Measurements from ENCODE around the gene ECE1. TPM values are rescaled to one million over a fixed set of nuclear protein-coding genes. Genes with fewer than 3 reads are reported as not detected.

The ECE1 gene
- total and polyA plus RNA-seq, 2 of the 8 experiments (the other 6 are each of a cell fraction or from before 2014, with no cell fraction given): 21.4 to 36.8 TPM

DNA sequence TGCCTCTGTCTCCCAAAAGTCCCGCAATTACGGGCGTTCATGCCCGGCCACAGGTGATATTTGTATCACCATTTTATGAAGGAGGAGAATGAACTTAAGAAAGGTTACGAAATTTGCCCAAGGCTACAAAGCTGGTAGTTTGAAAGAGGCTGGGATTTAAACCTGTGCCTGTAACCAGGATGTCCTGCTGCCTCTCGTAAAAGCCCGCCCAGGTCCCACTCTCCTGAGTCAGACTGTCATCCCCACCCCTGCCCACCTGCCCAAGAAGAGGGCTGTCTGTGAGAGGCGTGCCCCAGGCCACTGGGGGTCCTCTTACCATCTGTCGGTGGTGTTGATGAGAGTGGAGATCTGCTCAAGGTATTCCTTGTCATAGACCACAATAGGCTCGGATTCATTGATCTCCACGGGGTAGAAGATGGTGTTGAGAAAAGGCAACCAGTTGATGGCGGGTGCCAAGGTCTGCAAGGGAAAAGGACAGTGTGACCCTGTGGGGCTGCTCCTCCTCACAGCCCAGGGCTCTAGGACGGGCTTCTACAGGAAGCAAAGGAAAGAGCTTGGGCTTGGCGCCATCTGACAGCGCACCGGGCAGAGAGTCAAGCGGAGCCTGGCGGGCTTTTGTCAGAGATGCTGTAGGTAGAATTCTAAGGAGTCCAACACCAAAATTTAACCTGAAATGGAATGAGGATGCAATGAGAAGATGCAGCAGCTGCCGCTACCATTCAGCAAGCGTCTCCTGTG, 43.2 kb downstream of the ECE1 start:
- Histone ChIP-seq H3K18ac (ENCODE audit: extremely low read depth, low read length) (no peak overlapping the region), H2BK120ac (replicated peaks; ENCODE audit: low read depth, low read length) (no peak overlapping the region), H4K20me1 (replicated peaks in 1 of 2; ENCODE audit: control insufficient read depth in 1 of 2, insufficient read depth in 2 of 2, low read length in 2 of 2) (peaks cover 0 to 2% of the 10 kb centered on the region in 2 experiments), H2BK20ac (ENCODE audit: low read length) (no peak overlapping the region), H3K79me2 (ENCODE audit: control insufficient read depth in 1 of 2, insufficient read depth in 2 of 2, low read length in 2 of 2) (no peaks in the 10 kb centered on the region), H2BK5ac (ENCODE audit: low read depth, low read length) (no peak overlapping the region), H3K56ac (replicated peaks; ENCODE audit: insufficient read length, low read depth, low read length) (no peak overlapping the region), H3K23me2 (ENCODE audit: low read depth, low read length) (no peaks in the 10 kb centered on the region), H2BK12ac (ENCODE audit: low read depth, low read length) (no peak overlapping the region), H3K79me1 (ENCODE audit: low read depth, low read length) (no peaks in the 10 kb centered on the region), H3K4ac (replicated peaks; ENCODE audit: insufficient read length, low read depth, low read length) (no peak overlapping the region), H4K8ac (ENCODE audit: extremely low read depth, insufficient read depth, low read length) (no peak overlapping the region), H3K9me3 (ENCODE audit: insufficient read depth in 2 of 2, low read depth in 1 of 2, low read length in 1 of 2) (no peaks in the 10 kb centered on the region), H2BK15ac (ENCODE audit: low read length) (no peak overlapping the region), H4K91ac (replicated peaks; ENCODE audit: insufficient read length, low read length) (no peak overlapping the region), H3K23ac (ENCODE audit: insufficient read length) (no peak overlapping the region), H3K4me2 (ENCODE audit: insufficient read depth in 1 of 2, low read depth in 2 of 2, low read length in 2 of 2) (no peak overlapping the region), H2AK5ac (ENCODE audit: low read depth, low read length) (no peak overlapping the region), H3K9ac (replicated peaks in 1 of 4; ENCODE audit: extremely low read depth in 1 of 4, low read depth in 3 of 4, low read length in 3 of 4) (no peak overlapping the region), H3K27ac (ENCODE audit: low read depth, low read length) (no peak overlapping the region), H3K36me3 (ENCODE audit: control insufficient read depth in 2 of 4, insufficient read depth in 4 of 4, low read length in 3 of 4) (peaks cover 0 to 5% (median 0%) of the 10 kb centered on the region in 4 experiments; a peak in 1 of 8 replicates), H3K14ac (ENCODE audit: insufficient read length) (no peak overlapping the region), H2AFZ (ENCODE audit: low read length) (no peak overlapping the region), H3K27me3 (replicated peaks in 1 of 4; ENCODE audit: control insufficient read depth in 3 of 4, extremely low read depth in 1 of 4, insufficient read depth in 3 of 4, low read length in 3 of 4) (no peaks in the 10 kb centered on the region), H3K4me3 (ENCODE audit: extremely low read depth in 1 of 4, insufficient read depth in 2 of 4, low read depth in 3 of 4, low read length in 4 of 4) (no peak overlapping the region), H4K5ac (ENCODE audit: insufficient read length, low read depth, low read length) (no peak overlapping the region), H3K4me1 (replicated peaks in 1 of 4; ENCODE audit: control insufficient read depth in 3 of 4, insufficient read depth in 4 of 4, low read length in 3 of 4) (peaks cover 0 to under 1% (median 0%) of the 10 kb centered on the region in 4 experiments; a peak in 3 of 7 replicates)
- no peak for FAIRE-seq
- ChIA-PET POLR2A (ENCODE audit: partially characterized antibody) (no interaction called here), CTCF (ENCODE audit: partially characterized antibody) (interaction anchor here (0.6 to 13.8 kb wide), 14 partner anchors 9 to 320 kb away, joined by 3 to 199 read pairs (median 9); no protein-coding TSS in a partner anchor)
- no peak for DNase-seq (ENCODE audit: low read depth in 1 of 2, low spot score in 2 of 2)
- 80% methylated on average over 20 of the region's 20 CpGs; no CpG with 5 or more reads in 1 of the 2 experiments for WGBS, 2 experiments (ENCODE audit: extremely low coverage in 1 of 2, insufficient coverage in 1 of 2, insufficient read length in 1 of 2, insufficient replicate concordance in 2 of 2, low coverage in 1 of 2, low lambda C conversion rate in 2 of 2, missing lambda C conversion rate in 1 of 2)
- TF ChIP-seq EZH2 (IDR thresholded peaks at IDR 0.05; ENCODE audit: low read depth, low read length, severe bottlenecking) (no peak), CBX5 (IDR thresholded peaks at IDR 0.05; ENCODE audit: low read depth, low read length) (no peak), YY1 (IDR thresholded peaks at IDR 0.05; ENCODE audit: low read depth, low read length) (no peak), CREB1 (IDR thresholded peaks at IDR 0.05) (no peak), RXRA (IDR thresholded peaks at IDR 0.05; ENCODE audit: insufficient read depth, low read depth, low read length) (no peak), TCF12 (IDR thresholded peaks at IDR 0.05; ENCODE audit: low read depth, low read length) (no peak), CTBP2 (IDR thresholded peaks at IDR 0.05; ENCODE audit: borderline replicate concordance, insufficient read depth, insufficient read length, low read length) (no peak), RBBP5 (IDR thresholded peaks at IDR 0.05; ENCODE audit: borderline replicate concordance, low read depth, low read length) (no peak), GTF2F1 (IDR thresholded peaks at IDR 0.05; ENCODE audit: borderline replicate concordance, low read depth, low read length) (no peak), HDAC2 (IDR thresholded peaks at IDR 0.05; ENCODE audit: borderline replicate concordance in 1 of 2, low read depth in 2 of 2, low read length in 2 of 2) (no peak), TBP (IDR thresholded peaks at IDR 0.05; ENCODE audit: low read depth, low read length) (no peak), KDM5A (IDR thresholded peaks at IDR 0.05; ENCODE audit: low read length) (no peak)
